C4-2B (cell line): ENCODE results near the gene MACROD1.

Experiments used
- CTCF ChIP-seq: fragments of 450-650 bp; conservative IDR thresholded peaks from 2 replicates; pipeline ENCODE4 v1.5.1; 2017; ENCODE audit warnings: mild to moderate bottlenecking
- ZFX ChIP-seq: fragments of 450-650 bp; IDR thresholded peaks from 2 replicates; pipeline ENCODE4 v1.6.1; 2017

GRCh38 chr11:64119700-64120099 lies 46.2 kb downstream of the MACROD1 start:
- TF ChIP-seq CTCF (no peak), ZFX (no peak)
